Raji (cell line): ENCODE data around the gene NELL1.

ENCODE experiments used
- POLR2A ChIP-seq: IDR thresholded peaks from 2 replicates; pipeline ENCODE4 v1.6.1; 2011; ENCODE audit warnings: low read depth, low read length, control low read depth; ENCODE audit not compliant: insufficient read depth

NELL1 gene

DNA sequence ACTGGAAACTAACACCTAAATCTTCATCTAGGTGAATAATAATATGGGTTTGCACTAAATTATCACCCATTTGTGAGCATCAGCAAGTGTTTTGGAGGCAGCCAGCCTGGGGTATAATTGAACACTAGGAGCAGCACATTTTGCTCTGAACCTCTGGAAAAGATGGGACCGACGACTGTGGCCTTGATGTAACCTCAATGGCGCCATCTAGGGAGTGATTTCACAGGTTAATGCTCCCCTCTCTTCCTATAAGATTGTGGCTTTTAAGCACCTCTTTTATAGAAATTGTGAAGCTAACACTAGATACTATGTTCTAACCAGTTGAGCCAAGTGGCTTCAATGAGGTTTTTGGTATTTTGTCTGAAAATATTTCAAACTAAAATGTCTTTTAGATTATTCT lies 203.7 kb downstream of the NELL1 start:
- TF ChIP-seq POLR2A: no peak

DNA sequence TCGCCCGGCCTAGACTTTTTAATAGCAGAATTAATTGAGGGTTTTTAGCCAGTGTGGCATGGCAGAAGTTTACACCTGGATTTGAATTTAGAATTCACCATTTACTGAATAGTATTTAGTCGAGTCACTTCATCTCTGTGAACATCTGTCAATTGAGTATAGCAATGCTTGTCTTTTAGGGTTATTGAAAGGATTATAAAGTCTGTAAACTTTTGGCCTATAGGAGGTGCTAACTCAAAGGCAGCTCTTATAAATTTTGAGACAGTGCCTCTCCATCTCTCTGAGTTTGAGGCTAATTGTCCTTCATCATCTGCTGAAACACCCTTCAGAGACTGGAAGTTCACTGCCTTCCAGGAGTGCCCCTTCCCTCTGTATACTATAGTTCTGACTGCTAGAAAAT lies 205.0 kb downstream of the NELL1 start:
- TF ChIP-seq POLR2A: no peak

DNA sequence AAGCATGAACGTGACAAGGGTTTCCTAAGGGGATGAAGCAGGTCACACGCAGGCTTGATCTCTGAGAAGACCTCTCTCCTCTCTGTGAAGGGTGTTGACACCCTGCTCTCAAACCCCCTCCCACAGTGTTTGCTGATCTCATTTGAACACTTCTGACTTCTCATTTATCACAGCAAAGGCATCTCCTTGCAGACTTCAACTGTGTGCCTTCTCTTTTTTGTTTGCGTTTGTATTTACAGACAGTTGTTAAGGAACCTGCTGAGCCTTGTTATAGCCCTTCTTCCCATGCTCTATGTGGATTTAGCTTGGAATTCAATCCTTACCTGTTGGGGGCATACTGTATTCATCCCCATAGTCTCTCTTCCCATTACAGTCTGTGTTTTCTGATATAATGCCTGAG lies 206.5 kb downstream of the NELL1 start:
- no peak for TF ChIP-seq POLR2A

DNA sequence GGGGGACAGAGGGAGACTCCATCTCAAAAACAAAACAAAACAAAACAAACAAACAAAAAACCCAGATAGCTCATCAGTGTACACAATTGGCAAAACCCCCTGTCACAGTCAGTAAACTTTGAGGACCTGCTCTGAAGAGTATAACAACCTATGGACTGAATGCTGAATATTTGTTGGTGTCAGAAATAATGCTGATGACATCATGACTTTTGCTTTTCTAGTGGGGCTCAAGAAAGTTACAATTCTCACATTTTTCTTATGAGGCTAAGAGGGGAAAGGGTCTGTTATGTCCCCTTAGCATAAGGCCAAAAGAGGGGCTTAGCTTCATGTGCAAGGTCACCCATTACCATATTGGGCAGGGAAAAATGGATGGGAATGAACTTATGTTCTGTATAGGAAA lies 207.4 kb downstream of the NELL1 start:
- no peak for TF ChIP-seq POLR2A

DNA sequence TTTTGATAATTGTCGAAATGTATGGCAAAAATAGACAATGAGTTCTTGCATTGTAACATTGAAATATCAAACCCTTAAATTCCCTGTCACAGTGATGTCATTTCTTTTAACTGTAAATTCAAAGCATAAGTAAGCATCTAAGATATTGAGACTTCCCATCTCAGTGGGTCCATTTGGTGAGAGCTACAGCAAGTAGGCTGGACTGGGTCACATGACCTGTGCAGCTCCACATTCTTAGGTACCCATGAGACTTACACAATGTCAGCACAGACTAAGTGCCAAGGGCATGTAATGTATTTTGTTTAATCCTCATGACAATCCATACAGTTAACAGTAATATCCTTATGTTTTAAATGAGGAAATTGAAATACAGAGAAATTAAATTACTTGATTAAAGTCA lies 210.7 kb downstream of the NELL1 start:
- TF ChIP-seq POLR2A: no peak

DNA sequence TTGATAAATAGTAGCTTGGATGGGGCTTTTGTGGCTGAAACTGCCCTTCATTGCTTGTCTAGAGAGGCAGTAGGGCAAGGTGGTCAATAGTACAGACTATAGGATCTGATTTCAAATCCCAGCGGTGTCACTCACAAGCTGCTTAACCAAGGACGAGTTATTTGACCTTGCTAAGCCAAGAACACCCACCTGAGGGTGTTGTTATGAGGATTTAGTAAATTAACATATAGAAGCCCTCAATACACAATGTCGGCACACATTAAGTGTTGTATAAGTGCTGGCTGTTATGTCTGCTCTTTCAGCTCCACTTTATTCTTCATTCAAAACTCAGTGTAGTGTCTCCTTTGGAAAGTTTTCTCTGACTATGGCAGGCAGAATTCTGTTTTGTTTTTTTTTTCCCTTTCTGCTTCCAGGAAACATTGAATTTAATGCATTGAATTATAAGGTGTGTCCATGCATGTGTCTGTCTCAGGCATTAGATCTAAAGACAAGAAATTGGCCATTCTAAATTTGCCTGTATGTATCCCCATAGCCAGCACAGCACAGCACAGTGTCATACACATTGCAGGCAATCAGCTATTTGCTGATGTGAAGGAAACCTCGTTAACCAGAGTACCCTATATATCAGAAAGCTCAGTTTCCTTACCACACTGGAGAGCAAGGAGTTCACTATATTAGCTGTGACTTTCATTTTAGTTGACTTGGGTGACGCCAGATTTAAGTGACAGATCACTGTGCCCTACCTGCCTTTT lies 212.1 kb downstream of the NELL1 start:
- no peak for TF ChIP-seq POLR2A

DNA sequence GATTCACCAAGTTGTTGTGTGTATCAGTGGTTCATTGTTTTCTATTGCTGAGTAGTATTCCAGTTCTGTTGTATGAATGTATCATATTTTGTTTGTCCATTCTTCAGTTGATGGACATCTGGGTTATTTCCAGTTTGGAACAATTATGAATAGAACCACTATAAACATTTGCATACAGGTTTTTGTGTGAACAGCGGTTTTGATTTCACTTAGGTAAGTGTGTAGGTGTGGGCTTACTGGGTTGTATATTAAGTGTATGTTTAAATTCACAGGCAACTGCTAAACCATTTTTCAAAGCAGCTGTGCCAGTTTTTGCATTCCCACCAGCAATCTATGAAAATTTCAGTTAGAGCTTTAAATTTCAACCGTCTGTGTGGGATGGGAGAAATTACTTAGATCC lies 217.8 kb downstream of the NELL1 start:
- TF ChIP-seq POLR2A: no peak

DNA sequence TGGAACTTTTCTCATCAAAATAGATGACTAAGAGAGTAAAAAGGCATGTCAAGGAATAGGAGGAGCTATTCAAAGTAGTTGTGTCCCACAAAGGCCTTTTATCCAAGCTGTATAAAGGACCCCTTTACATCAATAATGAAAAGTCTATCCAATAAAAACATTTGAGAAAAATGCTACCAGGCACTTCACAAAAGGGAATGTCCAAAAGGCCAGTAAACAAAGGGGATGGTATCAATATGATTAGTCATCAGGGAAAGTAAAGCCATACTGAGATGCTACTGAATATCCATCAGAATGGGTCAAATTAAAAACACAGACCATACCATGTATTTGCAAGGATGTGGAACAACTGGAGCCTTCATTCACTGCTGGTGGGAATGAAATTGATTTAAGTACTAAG lies 224.9 kb downstream of the NELL1 start:
- TF ChIP-seq POLR2A: no peak

DNA sequence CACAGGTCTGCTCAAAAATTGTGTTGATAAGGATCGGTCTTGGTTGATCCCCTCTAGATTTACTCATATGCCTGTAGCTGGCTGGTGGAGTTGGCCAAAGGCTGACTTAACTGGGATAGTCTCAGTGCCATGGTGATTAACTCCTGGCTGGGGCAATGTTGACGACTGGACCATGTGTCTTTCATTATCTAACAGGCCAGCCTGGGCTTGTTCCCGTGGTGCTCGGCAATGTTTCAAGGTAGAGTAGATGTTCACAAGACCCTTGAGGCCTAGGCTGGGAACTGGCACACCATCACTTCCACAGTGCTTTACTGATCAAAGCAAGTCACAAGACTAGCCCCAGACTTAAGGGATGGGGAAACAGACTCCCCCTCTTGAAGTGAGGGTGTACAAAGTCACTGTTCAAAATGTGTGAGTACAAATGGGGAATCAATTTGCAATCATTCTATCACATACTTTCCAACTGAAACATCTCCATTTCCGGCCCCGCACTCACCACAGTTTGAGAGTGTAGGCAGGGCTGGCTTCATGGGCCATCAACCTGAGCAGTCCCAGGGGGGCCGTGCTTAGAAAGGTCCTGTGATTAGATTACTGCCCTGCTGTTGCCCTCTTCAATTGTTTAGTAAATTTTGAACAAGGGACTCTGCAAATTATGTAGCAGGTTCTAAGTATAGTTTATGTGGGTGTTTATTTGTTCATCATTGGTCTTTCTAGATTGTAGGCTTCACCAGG lies 240.8 kb downstream of the NELL1 start:
- no peak for TF ChIP-seq POLR2A

DNA sequence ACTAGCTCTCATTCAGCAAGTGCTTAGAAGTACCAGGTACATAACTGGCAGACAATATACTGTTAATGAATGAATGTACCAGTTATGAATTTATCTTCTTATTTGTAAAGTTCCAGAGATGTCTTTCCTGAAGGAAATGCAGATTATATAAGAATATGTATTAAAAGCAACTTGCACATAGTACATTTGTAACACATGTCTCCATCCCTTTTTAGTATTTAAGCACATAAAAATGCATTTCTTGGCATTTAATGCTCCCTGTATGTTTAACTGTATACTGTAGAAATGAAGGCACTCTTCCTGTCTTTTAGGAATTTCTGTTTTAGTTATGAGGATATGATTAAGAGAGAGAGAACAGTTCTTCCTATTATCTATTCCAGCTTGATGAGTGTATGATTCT lies 241.3 kb downstream of the NELL1 start:
- TF ChIP-seq POLR2A: no peak

DNA sequence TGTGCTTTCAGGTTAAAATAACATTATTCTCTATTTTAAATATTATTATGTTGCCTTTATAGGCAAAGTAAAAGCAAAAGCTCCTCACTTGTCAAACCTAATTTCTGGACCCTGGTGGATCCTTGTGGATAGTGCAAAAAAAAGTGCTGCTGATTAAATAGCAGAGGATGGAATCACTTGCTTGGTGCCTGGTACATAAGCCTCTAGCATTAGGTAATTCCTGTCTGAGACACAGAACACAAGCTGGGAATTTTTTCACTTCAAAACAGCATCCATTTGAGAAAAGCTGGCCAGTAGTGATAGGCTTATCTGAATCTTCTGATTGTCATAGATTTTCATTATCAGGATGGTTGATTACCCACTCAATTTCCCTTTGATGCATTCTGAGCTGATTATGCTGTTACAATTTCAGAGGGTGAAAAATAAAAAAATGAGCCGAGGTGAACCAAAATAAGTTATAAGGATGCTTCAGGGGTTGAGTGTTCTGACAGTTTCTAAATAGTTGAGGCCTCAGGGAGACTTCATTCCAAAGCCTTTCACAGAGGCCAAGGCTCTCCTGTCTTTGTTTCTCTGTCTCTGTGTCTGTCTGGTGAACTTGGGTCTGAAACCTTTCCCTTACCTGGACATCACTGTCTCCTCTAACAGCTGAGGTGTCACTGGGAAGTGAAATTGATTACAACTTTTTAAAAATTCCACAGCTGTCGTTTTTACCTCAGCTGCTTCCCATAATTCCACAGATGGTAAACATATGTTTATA lies 242.9 kb downstream of the NELL1 start:
- no peak for TF ChIP-seq POLR2A

DNA sequence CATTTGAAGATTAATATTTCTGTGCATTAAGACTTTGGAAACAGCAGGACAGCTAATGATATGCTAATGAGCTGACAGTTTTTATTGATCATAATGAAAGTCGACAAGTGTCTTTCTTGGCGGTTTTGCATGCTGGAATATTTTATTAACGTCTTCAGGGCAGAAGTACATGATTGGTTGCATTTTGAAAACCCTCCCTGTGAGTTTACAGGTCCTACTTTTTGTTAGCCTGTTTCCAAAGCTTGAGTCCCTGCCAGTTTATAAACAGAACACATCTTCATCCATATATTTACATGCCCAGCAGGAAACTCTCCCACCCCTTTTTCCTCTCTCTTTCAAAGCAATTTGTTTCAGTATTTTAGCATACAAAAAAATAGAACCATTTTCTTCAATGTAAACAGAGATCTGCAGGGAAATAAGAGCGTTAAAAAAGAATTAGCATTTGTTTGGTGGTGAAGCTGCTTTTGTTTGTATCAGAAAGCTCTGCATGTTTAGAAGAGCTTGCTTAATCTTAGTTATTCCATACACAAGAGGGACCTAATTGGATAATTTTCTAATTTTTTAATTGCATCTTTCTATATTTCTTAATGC lies 243.6 kb downstream of the NELL1 start:
- no peak for TF ChIP-seq POLR2A

DNA sequence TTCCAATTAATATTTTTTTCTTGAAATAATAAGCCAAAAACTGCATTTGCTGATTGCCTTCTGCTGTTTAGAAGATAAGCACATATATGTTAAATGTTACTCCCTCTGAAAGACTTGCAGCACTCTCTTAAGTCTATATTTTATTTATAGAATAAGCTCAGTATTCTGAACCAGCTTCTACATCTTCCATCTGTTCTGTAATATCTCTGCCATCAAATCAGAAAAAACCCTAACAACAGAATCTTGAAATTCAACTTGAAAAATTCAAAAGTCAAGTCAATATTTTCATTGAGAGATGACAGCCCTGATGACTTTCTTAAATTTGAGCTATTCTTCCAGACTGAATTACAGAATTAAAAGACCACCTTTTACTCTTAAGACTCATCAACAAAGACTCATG lies 247.9 kb downstream of the NELL1 start:
- no peak for TF ChIP-seq POLR2A

DNA sequence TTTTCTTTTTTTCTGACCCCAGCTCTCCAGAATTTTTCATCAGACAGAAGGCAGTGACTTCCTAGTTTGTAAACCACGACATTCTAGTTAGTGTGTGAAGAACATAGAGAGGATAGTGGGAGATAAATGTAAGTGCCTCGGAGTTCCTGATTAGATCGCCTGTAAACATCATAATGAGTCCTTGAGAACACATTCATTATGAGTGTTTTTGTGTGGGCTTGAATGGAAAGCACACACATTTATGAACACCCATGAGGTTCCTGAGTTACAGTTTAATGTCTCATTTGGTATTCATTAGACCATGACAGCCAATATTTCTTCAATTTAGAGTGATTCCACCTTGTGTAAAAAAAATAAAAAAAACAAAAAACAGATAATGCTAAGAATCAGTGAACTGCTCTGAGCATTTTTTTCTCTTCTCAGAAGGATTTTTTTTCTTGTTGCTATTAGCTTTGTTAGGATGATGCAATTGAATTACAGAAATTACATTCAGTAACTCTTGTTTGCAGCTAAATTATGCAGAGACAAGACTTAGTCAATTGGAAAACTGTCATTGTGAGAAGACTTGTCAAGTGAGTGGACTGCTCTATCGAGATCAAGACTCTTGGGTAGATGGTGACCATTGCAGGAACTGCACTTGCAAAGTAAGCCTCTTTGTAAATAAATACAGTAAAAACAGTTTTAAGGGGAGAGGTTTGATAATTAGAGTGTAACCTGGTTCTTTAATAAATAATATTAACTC lies 257.6 kb downstream of the NELL1 start:
- no peak for TF ChIP-seq POLR2A

DNA sequence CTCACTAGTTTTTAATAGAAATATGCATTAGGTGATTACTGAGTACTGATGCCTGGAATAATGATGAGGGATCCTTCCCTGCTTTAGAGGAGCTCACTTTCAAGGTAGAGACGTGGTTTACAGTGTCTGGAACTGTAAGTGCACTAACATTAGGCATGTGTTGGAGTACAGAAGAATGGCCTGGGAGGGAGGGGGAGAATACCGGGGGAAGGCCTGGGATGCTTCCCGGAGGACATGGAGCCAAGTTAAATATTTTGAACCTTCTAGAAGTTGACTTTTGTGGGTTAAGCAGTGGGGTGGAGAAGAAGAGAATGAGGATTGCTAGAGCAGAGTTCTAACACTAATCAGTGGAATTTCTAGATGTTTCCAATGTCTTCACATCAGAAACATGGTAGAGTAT lies 261.6 kb downstream of the NELL1 start:
- TF ChIP-seq POLR2A: no peak
